ENCODE results near the gene FNIP2. TPM values are rescaled to one million over a fixed set of nuclear protein-coding genes. Genes with fewer than 3 reads are reported as not detected.

Gene FNIP2
- total and polyA plus RNA-seq, 2 donors (not counting 1 experiment from before 2014, with no cell fraction given), result 0.03 to 0.17 TPM

GRCh38 chr4:158933236-158933635 is 164.4 kb downstream of the FNIP2 start:
- Histone ChIP-seq H3K9ac (ENCODE audit: low read length) (no peak overlapping the region), H3K36me3 (replicated peaks in 1 of 2; ENCODE audit: control extremely low read depth in 1 of 2, control insufficient read depth in 1 of 2, extremely low read depth in 1 of 2, insufficient read depth in 2 of 2, low read length in 1 of 2) (no peaks in the 10 kb centered on the region), H3K4me2 (replicated peaks; ENCODE audit: low read depth, low read length, poor library complexity, severe bottlenecking) (no peak overlapping the region), H3K79me2 (ENCODE audit: control insufficient read depth, insufficient read depth, low read length) (no peaks in the 10 kb centered on the region), H3K4me3 (ENCODE audit: control extremely low read depth in 1 of 5, extremely low read depth in 1 of 5, insufficient read depth in 1 of 5, low read depth in 2 of 5, low read length in 4 of 5) (no peak overlapping the region), H3K27me3 (replicated peaks in 1 of 4; ENCODE audit: control extremely low read depth in 1 of 4, control insufficient read depth in 3 of 4, insufficient read depth in 4 of 4, low read length in 3 of 4) (peaks cover 0 to 3% (median 0%) of the 10 kb centered on the region in 4 experiments), H4K20me1 (ENCODE audit: control insufficient read depth, insufficient read depth, low read length, poor library complexity, severe bottlenecking) (no peaks in the 10 kb centered on the region), H3K9me3 (ENCODE audit: control extremely low read depth in 1 of 3, control insufficient read depth in 2 of 3, insufficient read depth in 1 of 3, low read length in 2 of 3) (peaks cover 0 to 8% (median 1%) of the 10 kb centered on the region in 3 donors), H3K27ac (ENCODE audit: low read length in 2 of 2) (no peak overlapping the region), H3K4me1 (ENCODE audit: control insufficient read depth in 2 of 2, insufficient read depth in 2 of 2, low read length in 2 of 2) (peaks cover 0 to 3% of the 10 kb centered on the region in 2 donors), H2AFZ (ENCODE audit: insufficient read depth, low read depth, low read length, poor library complexity, severe bottlenecking) (no peak overlapping the region)
- H3K4me3 Mint-ChIP-seq, result no peak overlapping the region
- H3K4me1 Mint-ChIP-seq, result peaks cover 4% of the 10 kb centered on the region
- intact Hi-C loops (cut with micrococcal nuclease), result no loop called here
- no peak for TF ChIP-seq CTCF (IDR thresholded peaks at IDR 0.05)
- no peak for TF ChIP-seq EZH2 (IDR thresholded peaks at IDR 0.05; ENCODE audit: borderline replicate concordance, insufficient read depth, low read depth, low read length, poor library complexity, severe bottlenecking)
- 70% methylated on average over 2 of the region's 2 CpGs for WGBS (ENCODE audit: insufficient coverage)
- ChIA-PET CTCF (no interaction called here), POLR2A (no interaction called here)
- DNase-seq (no peak), ATAC-seq (ENCODE audit: low read depth) (no peak)
- H3K9me3 Mint-ChIP-seq (ENCODE audit: insufficient read depth), result no peaks in the 10 kb centered on the region
- H3K27ac Mint-ChIP-seq, result no peak overlapping the region
- peaks cover 4% of the 10 kb centered on the region for H3K27me3 Mint-ChIP-seq

- H3K4me1 Mint-ChIP-seq, result peaks cover under 1% of the 10 kb centered on the region
- H3K4me2 ChIP-seq (replicated peaks; ENCODE audit: low read depth, low read length, poor library complexity, severe bottlenecking), result no peak overlapping the region
- CTCF ChIA-PET, result no interaction called here
- TF ChIP-seq EZH2 (IDR thresholded peaks at IDR 0.05; ENCODE audit: borderline replicate concordance, insufficient read depth, low read depth, low read length, poor library complexity, severe bottlenecking), result no peak
- no peak for TF ChIP-seq CTCF (IDR thresholded peaks at IDR 0.05)
- intact Hi-C loops (cut with micrococcal nuclease), result no loop called here
- H4K20me1 ChIP-seq (ENCODE audit: control insufficient read depth, insufficient read depth, low read length, poor library complexity, severe bottlenecking), result no peaks in the 10 kb centered on the region
- H3K36me3 ChIP-seq (replicated peaks in 1 of 2; ENCODE audit: control extremely low read depth in 1 of 2, control insufficient read depth in 1 of 2, extremely low read depth in 1 of 2, insufficient read depth in 2 of 2, low read length in 1 of 2), result no peaks in the 10 kb centered on the region
- no peaks in the 10 kb centered on the region for H3K9me3 Mint-ChIP-seq (ENCODE audit: insufficient read depth)
- POLR2A ChIA-PET, result no interaction called here
- no peak overlapping the region for H2AFZ ChIP-seq (ENCODE audit: insufficient read depth, low read depth, low read length, poor library complexity, severe bottlenecking)
- no peak overlapping the region for H3K9ac ChIP-seq (ENCODE audit: low read length)
- H3K79me2 ChIP-seq (ENCODE audit: control insufficient read depth, insufficient read depth, low read length), result no peaks in the 10 kb centered on the region
- no peak overlapping the region for H3K27ac Mint-ChIP-seq
- H3K27me3 ChIP-seq (replicated peaks in 1 of 4; ENCODE audit: control extremely low read depth in 1 of 4, control insufficient read depth in 3 of 4, insufficient read depth in 4 of 4, low read length in 3 of 4), result peaks cover 0 to 3% (median 0%) of the 10 kb centered on the region in 4 experiments
- WGBS (ENCODE audit: insufficient coverage), result 88% methylated on average over 1 of the region's 6 CpGs
- ATAC-seq (ENCODE audit: low read depth), result no peak
- H3K4me3 Mint-ChIP-seq, result no peak overlapping the region
- H3K4me1 ChIP-seq (ENCODE audit: control insufficient read depth in 2 of 2, insufficient read depth in 2 of 2, low read length in 2 of 2), result no peaks in the 10 kb centered on the region
- peaks cover 0 to 1% (median 0%) of the 10 kb centered on the region in 3 donors for H3K9me3 ChIP-seq (ENCODE audit: control extremely low read depth in 1 of 3, control insufficient read depth in 2 of 3, insufficient read depth in 1 of 3, low read length in 2 of 3)
- no peak overlapping the region for H3K27ac ChIP-seq (ENCODE audit: low read length in 2 of 2)
- no peak overlapping the region for H3K4me3 ChIP-seq (ENCODE audit: control extremely low read depth in 1 of 5, extremely low read depth in 1 of 5, insufficient read depth in 1 of 5, low read depth in 2 of 5, low read length in 4 of 5)
- DNase-seq, result no peak
- H3K27me3 Mint-ChIP-seq, result peaks cover 4% of the 10 kb centered on the region
These were observed 166.3 kb downstream of the FNIP2 start for GRCh38 chr4:158934996-158935669.
